ENCODE data around the gene EPHB2. TPM values are rescaled to one million over a fixed set of nuclear protein-coding genes. Genes with fewer than 3 reads are reported as not detected.

Gene EPHB2
- total and polyA plus RNA-seq, 2 of the 4 experiments (the other 2 are of a cell fraction): 52.3 to 58.8 TPM

GRCh38 chr1:22854688-22855565 is 144.3 kb downstream of the EPHB2 start (continued):
- TF ChIP-seq CHD1 (IDR thresholded peaks at IDR 0.05; ENCODE audit: low read depth, low read length): no peak

- POLR2A ChIA-PET (ENCODE audit: unreplicated experiment): no interaction called here
- H3K27me3 ChIP-seq (ENCODE audit: control insufficient read depth, insufficient read depth, low read length): no peaks in the 10 kb centered on the region
- H4K91ac ChIP-seq (ENCODE audit: insufficient read depth, low read depth, low read length): no peak overlapping the region
- ATAC-seq (ENCODE audit: low read depth): no peak
- no peak overlapping the region for H3K14ac ChIP-seq (replicated peaks; ENCODE audit: low read depth, low read length)
- no peak for DNase-seq
- TF ChIP-seq POLR2A (IDR thresholded peaks at IDR 0.05; ENCODE audit: low read depth, low read length) (no peak), MAFK (IDR thresholded peaks at IDR 0.05; ENCODE audit: low read depth, low read length) (no peak), ELK1 (IDR thresholded peaks at IDR 0.05; ENCODE audit: borderline replicate concordance, low read depth, low read length) (no peak), RAD21 (IDR thresholded peaks at IDR 0.05; ENCODE audit: low read length) (no peak), BHLHE40 (IDR thresholded peaks at IDR 0.05; ENCODE audit: low read depth, low read length) (no peak), RCOR1 (IDR thresholded peaks at IDR 0.05; ENCODE audit: insufficient replicate concordance, low read length) (no peak), CEBPB (IDR thresholded peaks at IDR 0.05; ENCODE audit: low read depth, low read length) (no peak), RFX5 (IDR thresholded peaks at IDR 0.05; ENCODE audit: low read depth, low read length) (no peak), FOS (IDR thresholded peaks at IDR 0.05; ENCODE audit: low read depth, low read length) (no peak), NFE2L2 (IDR thresholded peaks at IDR 0.05; ENCODE audit: low read depth, low read length) (no peak), CTCF (conservative IDR thresholded peaks at IDR 0.05; ENCODE audit: low read depth, low read length) (no peak)
- intact Hi-C loops (cut with micrococcal nuclease) (no loop called here), dilution Hi-C loops (cut with HindIII; ENCODE audit: low sequenced_read_pairs, unreplicated experiment) (no loop called here), in situ Hi-C loops (cut with MboI; ENCODE audit: low sequenced_read_pairs) (no loop called here)
- no peak overlapping the region for H3K4me3 ChIP-seq (ENCODE audit: insufficient read depth, low read depth, low read length)
- H3K4me1 ChIP-seq (ENCODE audit: control insufficient read depth, insufficient read depth, low read length): no peaks in the 10 kb centered on the region
- H3K36me3 ChIP-seq (ENCODE audit: control insufficient read depth, insufficient read depth, low read length): no peaks in the 10 kb centered on the region
- H3K18ac ChIP-seq (ENCODE audit: low read depth, low read length): no peak overlapping the region
- no peak overlapping the region for H3K23ac ChIP-seq (ENCODE audit: low read depth, low read length)
- no peak overlapping the region for H3K27ac ChIP-seq (ENCODE audit: insufficient read depth, low read length)
- 94% methylated on average over 8 of the region's 15 CpGs; no CpG with 5 or more reads in 1 of the 2 experiments for WGBS, 2 experiments (ENCODE audit: extremely low coverage in 2 of 2, insufficient read length in 1 of 2)
- H3K79me1 ChIP-seq (ENCODE audit: low read depth in 1 of 2, low read length in 2 of 2): peaks cover 10 to 21% of the 10 kb centered on the region in 2 experiments; a peak in 2 of 4 replicates
- H4K5ac ChIP-seq (ENCODE audit: low read depth, low read length): no peak overlapping the region
- no peak overlapping the region; the same call in 1 of the 2 replicates for H2BK20ac ChIP-seq (ENCODE audit: low read depth, low read length)
- H3K9me3 ChIP-seq (ENCODE audit: control insufficient read depth, insufficient read depth, low read length): no peaks in the 10 kb centered on the region
- no peak overlapping the region for H3K4me2 ChIP-seq (ENCODE audit: low read depth, low read length)
- H3K9ac ChIP-seq (ENCODE audit: low read depth, low read length): no peak overlapping the region
- BruUV-seq (replicated peaks): no TSS peak
- no peak overlapping the region for H2BK5ac ChIP-seq (ENCODE audit: low read depth, low read length, poor library complexity, severe bottlenecking)
- H4K20me1 ChIP-seq (ENCODE audit: insufficient read depth, low read length): peaks cover 27% of the 10 kb centered on the region
- no peak overlapping the region for H2BK120ac ChIP-seq (ENCODE audit: low read depth, low read length)
- no peak overlapping the region for H2AK9ac ChIP-seq (replicated peaks; ENCODE audit: low read depth, low read length, poor library complexity)
- H3K9me1 ChIP-seq (ENCODE audit: insufficient read depth, low read length): peaks cover 11% of the 10 kb centered on the region; the same call in 1 of the 2 replicates
- H2AFZ ChIP-seq (replicated peaks; ENCODE audit: low read length, poor library complexity): no peak overlapping the region
- H3K56ac ChIP-seq (ENCODE audit: extremely low read depth, insufficient read depth, low read length): no peak overlapping the region
- H4K8ac ChIP-seq (ENCODE audit: low read depth in 2 of 2, low read length in 2 of 2): no peak overlapping the region
- H3K4ac ChIP-seq (ENCODE audit: low read depth, low read length): no peak overlapping the region
- H2BK15ac ChIP-seq (ENCODE audit: low read depth, low read length): no peak overlapping the region
- no peak overlapping the region for H2AK5ac ChIP-seq (ENCODE audit: low read depth, low read length)
- CTCF ChIA-PET: no interaction called here
Observed at GRCh38 chr1:22855668-22856606, 145.3 kb downstream of the EPHB2 start.

Data from IMR-90 (cell line).